IPS-18a (cell line): ENCODE results near the gene RIPOR2.

Source experiments
- H3K27ac ChIP-seq: one replicate; pipeline ENCODE4 v1.5.1; 2013; ENCODE audit warnings: low read length
- H3K27me3 ChIP-seq: one replicate; pipeline ENCODE4 v1.6.1; 2013; ENCODE audit warnings: mild to moderate bottlenecking, low read length; ENCODE audit not compliant: control insufficient read depth, insufficient read depth
- H3K36me3 ChIP-seq: one replicate; pipeline ENCODE4 v1.6.1; 2013; ENCODE audit warnings: low read depth, low read length; ENCODE audit not compliant: control insufficient read depth
- H3K4me1 ChIP-seq: one replicate; pipeline ENCODE4 v1.6.1; 2013; ENCODE audit warnings: low read depth, low read length; ENCODE audit not compliant: control insufficient read depth
- H3K4me3 ChIP-seq: one replicate; pipeline ENCODE4 v1.5.1; 2013; ENCODE audit warnings: low read length
- H3K9ac ChIP-seq: one replicate; pipeline ENCODE4 v1.6.1; 2013; ENCODE audit warnings: mild to moderate bottlenecking, low read length, moderate library complexity
- H3K9me3 ChIP-seq: one replicate; pipeline ENCODE4 v1.6.1; 2013; ENCODE audit warnings: low read depth, low read length; ENCODE audit not compliant: control insufficient read depth

RIPOR2 gene

DNA sequence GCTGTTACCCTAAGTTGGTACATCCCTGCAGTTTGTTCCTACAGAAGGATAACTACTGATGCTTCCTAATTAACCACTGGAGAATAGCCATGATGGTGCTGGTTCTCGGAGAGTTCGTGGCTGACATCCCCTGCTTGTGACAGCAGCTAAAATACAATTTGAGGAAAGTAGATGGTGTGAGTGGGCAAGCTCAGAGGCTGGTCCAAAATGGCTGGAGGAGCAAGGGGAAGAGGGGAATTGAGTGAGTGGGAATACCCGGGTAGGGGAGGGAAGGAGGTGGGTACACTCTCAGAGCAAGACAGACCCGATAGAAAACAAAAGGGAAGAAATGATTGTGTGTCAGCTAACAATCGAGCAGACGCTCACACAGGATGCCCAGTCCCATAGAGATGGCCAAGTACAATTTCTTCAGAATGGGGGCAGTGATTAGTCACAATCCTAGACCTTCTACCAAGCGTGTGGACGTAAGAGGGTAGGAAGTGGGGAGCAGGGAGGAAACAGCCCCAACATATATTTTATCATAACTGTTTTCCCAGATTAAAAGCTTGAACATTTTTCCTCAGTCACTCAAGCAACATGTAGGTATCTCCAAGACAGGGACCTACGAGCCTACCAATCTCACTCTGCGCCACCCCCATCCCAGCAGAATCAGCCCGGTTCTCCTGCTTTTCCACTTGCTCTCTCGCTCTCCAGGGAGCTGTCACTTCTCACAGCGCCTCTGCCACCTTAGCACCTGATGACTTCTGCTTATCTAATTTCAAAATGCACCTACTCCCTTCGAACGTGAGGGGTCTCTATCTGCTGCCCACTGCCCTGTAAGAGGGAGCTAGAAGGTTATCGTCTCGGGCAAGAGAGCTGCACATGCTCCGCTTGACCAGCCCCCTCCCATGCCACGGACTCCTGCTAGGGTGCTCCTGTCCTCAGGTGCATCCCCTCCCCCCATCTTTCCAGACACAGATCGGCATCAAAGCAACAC lies 26.2 kb downstream of the RIPOR2 start:
- Histone ChIP-seq H3K9me3 (no peaks in the 10 kb centered on the region), H3K4me1 (peaks cover 7% of the 10 kb centered on the region), H3K9ac (no peak overlapping the region), H3K27ac (no peak overlapping the region), H3K4me3 (peak overlapping the region; percentile 61), H3K27me3 (peaks cover 48% of the 10 kb centered on the region), H3K36me3 (no peaks in the 10 kb centered on the region)

GRCh38 chr6:24908650-24909035 lies 27.1 kb downstream of the RIPOR2 start:
- no peak overlapping the region for H3K4me3 ChIP-seq
- H3K4me1 ChIP-seq = peaks cover 7% of the 10 kb centered on the region
- no peak overlapping the region for H3K9ac ChIP-seq
- H3K36me3 ChIP-seq = no peaks in the 10 kb centered on the region
- no peaks in the 10 kb centered on the region for H3K9me3 ChIP-seq
- peaks cover 48% of the 10 kb centered on the region for H3K27me3 ChIP-seq
- no peak overlapping the region for H3K27ac ChIP-seq

- H3K27me3 ChIP-seq = peaks cover 48% of the 10 kb centered on the region
- H3K9me3 ChIP-seq = no peaks in the 10 kb centered on the region
- H3K9ac ChIP-seq = no peak overlapping the region
- peaks cover 7% of the 10 kb centered on the region for H3K4me1 ChIP-seq
- H3K27ac ChIP-seq = no peak overlapping the region
- no peak overlapping the region for H3K4me3 ChIP-seq
- no peaks in the 10 kb centered on the region for H3K36me3 ChIP-seq
Observed at GRCh38 chr6:24907919-24908649, 27.7 kb downstream of the RIPOR2 start.

GRCh38 chr6:24906314-24906713 lies 29.4 kb downstream of the RIPOR2 start:
- Histone ChIP-seq H3K9me3 (no peaks in the 10 kb centered on the region), H3K27me3 (peaks cover 31% of the 10 kb centered on the region), H3K9ac (no peak overlapping the region), H3K4me1 (peaks cover 7% of the 10 kb centered on the region), H3K36me3 (no peaks in the 10 kb centered on the region), H3K4me3 (no peak overlapping the region), H3K27ac (no peak overlapping the region)

DNA sequence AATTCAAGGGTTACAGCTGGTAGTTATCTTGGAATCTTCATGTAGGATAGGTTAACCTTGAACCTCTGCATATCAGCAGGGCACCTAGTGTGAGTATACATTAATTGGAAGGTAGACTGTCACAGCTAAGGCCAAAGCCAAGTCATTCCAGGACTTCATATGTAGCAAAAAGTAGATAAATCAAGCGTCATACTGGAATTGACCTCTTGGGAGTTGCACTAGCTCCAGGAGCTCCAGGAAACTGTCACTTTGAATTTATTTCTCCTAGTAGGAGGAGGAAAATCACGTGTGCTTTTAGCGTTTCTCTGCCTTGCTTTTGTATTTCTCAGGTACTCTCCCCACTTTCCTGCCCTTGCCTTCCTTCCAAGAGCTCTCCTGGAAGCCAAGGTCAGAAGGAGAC lies 30.3 kb downstream of the RIPOR2 start:
- no peak overlapping the region for H3K4me3 ChIP-seq
- H3K27ac ChIP-seq = no peak overlapping the region
- no peaks in the 10 kb centered on the region for H3K36me3 ChIP-seq
- no peaks in the 10 kb centered on the region for H3K9me3 ChIP-seq
- peaks cover 24% of the 10 kb centered on the region for H3K27me3 ChIP-seq
- no peak overlapping the region for H3K9ac ChIP-seq
- peaks cover 7% of the 10 kb centered on the region for H3K4me1 ChIP-seq

DNA sequence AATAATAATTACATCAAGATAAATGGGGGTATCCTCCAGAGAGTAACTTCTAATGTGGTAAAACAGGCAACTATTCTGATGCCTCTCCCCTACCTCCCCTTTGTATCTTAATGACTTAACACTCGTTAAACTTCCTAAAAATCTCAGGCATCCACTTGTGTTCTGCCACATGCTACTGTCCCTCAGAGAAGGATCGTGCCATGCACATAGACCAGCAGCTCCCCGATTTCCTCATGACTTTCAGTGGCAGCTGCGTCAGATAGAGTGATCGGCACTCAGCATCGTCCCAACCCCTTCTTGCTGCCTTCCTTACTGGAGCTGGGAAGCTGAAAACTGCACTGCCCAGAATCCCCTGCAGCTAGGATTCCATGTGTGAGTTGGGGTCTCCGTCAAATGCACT lies 32.1 kb downstream of the RIPOR2 start:
- Histone ChIP-seq H3K27ac (no peak overlapping the region), H3K27me3 (peaks cover 6% of the 10 kb centered on the region), H3K4me1 (peaks cover 10% of the 10 kb centered on the region), H3K36me3 (no peaks in the 10 kb centered on the region), H3K9ac (no peak overlapping the region), H3K4me3 (no peak overlapping the region), H3K9me3 (no peaks in the 10 kb centered on the region)

- Histone ChIP-seq H3K9me3 (no peaks in the 10 kb centered on the region), H3K27me3 (no peaks in the 10 kb centered on the region), H3K4me3 (no peak overlapping the region), H3K9ac (no peak overlapping the region), H3K27ac (no peak overlapping the region), H3K36me3 (no peaks in the 10 kb centered on the region), H3K4me1 (peaks cover 10% of the 10 kb centered on the region)
Observed at GRCh38 chr6:24902782-24903181, 33.0 kb downstream of the RIPOR2 start.

- Histone ChIP-seq H3K27ac (no peak overlapping the region), H3K9ac (no peak overlapping the region), H3K4me3 (no peak overlapping the region), H3K36me3 (no peaks in the 10 kb centered on the region), H3K4me1 (peaks cover 10% of the 10 kb centered on the region), H3K27me3 (no peaks in the 10 kb centered on the region), H3K9me3 (no peaks in the 10 kb centered on the region)
Observed at GRCh38 chr6:24901698-24902328, 33.9 kb downstream of the RIPOR2 start.

- Histone ChIP-seq H3K27ac (no peak overlapping the region), H3K36me3 (no peaks in the 10 kb centered on the region), H3K27me3 (no peaks in the 10 kb centered on the region), H3K4me3 (no peak overlapping the region), H3K9me3 (no peaks in the 10 kb centered on the region), H3K4me1 (peaks cover 10% of the 10 kb centered on the region), H3K9ac (no peak overlapping the region)
Observed at GRCh38 chr6:24900917-24901697, 34.7 kb downstream of the RIPOR2 start.

DNA sequence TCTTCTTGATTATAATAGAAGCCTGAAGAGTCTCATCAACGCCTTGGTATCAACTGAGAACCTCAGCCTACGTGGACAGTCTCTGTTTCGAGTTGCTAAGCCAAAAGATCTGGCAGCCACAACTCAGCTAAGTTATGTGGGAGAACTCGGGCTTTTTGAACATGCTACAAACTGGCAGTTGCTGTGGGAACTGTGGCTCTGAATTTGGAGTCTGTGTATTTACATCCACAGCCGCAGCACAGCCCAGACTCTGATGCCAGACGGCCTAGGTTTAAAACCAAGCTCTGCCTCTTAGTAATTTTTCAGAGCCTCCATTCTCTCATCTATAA lies 35.8 kb downstream of the RIPOR2 start:
- no peak overlapping the region for H3K9ac ChIP-seq
- no peaks in the 10 kb centered on the region for H3K9me3 ChIP-seq
- no peak overlapping the region for H3K4me3 ChIP-seq
- no peaks in the 10 kb centered on the region for H3K27me3 ChIP-seq
- H3K36me3 ChIP-seq = no peaks in the 10 kb centered on the region
- H3K27ac ChIP-seq = no peak overlapping the region
- peaks cover 10% of the 10 kb centered on the region for H3K4me1 ChIP-seq
